Loucy (cell line): ENCODE results near the gene TRIL.
A peak's percentile ranks its signal among the peaks of the same experiment; 100 is the strongest.

Experiments used
- H2AFZ ChIP-seq: fragments of 200-600 bp; sonication (generic); 2 replicates; pipeline ENCODE4 v1.6.0; 2016; ENCODE audit warnings: antibody characterized with exemption, mild to moderate bottlenecking, low read length, moderate library complexity
- H3F3A ChIP-seq: fragments of 200-600 bp; 2 replicates; pipeline ENCODE4 v1.6.0; 2016; ENCODE audit warnings: antibody characterized with exemption, low read depth, mild to moderate bottlenecking
- H3K27me3 ChIP-seq: fragments of 200-600 bp; sonication (generic); 2 replicates; pipeline ENCODE4 v1.6.1; 2014; ENCODE audit warnings: low read length, mild to moderate bottlenecking; ENCODE audit not compliant: insufficient read depth, poor library complexity, severe bottlenecking
- H3K36me3 ChIP-seq: fragments of 200-600 bp; sonication (generic); 2 replicates; pipeline ENCODE4 v1.6.1; 2016; ENCODE audit warnings: low read length; ENCODE audit not compliant: insufficient read depth
- H3K4me1 ChIP-seq: fragments of 200-600 bp; sonication (generic); 2 replicates; pipeline ENCODE4 v1.5.1; 2014; ENCODE audit warnings: low read length, mild to moderate bottlenecking; ENCODE audit not compliant: insufficient read depth, poor library complexity, severe bottlenecking
- H3K4me2 ChIP-seq: fragments of 200-600 bp; sonication (generic); 2 replicates; pipeline ENCODE4 v1.6.0; 2014; ENCODE audit warnings: antibody characterized with exemption, low read length, low read depth, mild to moderate bottlenecking; ENCODE audit not compliant: poor library complexity, severe bottlenecking
- H3K4me3 ChIP-seq: fragments of 200-600 bp; sonication (generic); 2 replicates; pipeline ENCODE4 v1.5.1; 2014; ENCODE audit warnings: low read length, mild to moderate bottlenecking, mixed read lengths; ENCODE audit not compliant: poor library complexity, severe bottlenecking
- H3K79me2 ChIP-seq: fragments of 200-600 bp; sonication (generic); 2 replicates; pipeline ENCODE4 v1.6.1; 2014; ENCODE audit warnings: low read length; ENCODE audit not compliant: insufficient read depth
- H3K9ac ChIP-seq: fragments of 200-600 bp; sonication (generic); 2 replicates; pipeline ENCODE4 v1.6.0; 2014; ENCODE audit warnings: mild to moderate bottlenecking, low read depth, low read length, moderate library complexity; ENCODE audit not compliant: poor library complexity, severe bottlenecking
- H3K9me2 ChIP-seq: fragments of 200-600 bp; sonication (generic); replicated peaks from 2 replicates; pipeline ENCODE4 v1.6.1; 2016; ENCODE audit warnings: low read depth, low read length, mixed read lengths
- H3K9me3 ChIP-seq: fragments of 200-600 bp; sonication (generic); 2 replicates; pipeline ENCODE4 v1.6.1; 2014; ENCODE audit warnings: mild to moderate bottlenecking, antibody characterized with exemption, low read length, low read depth; ENCODE audit not compliant: insufficient read depth
- H4K20me1 ChIP-seq: fragments of 200-600 bp; sonication (generic); 2 replicates; pipeline ENCODE4 v1.6.0; 2014; ENCODE audit warnings: antibody characterized with exemption, low read length, mild to moderate bottlenecking; ENCODE audit not compliant: insufficient read depth, poor library complexity, severe bottlenecking
- CTCF ChIP-seq: fragments of 200-600 bp; sonication (generic); conservative IDR thresholded peaks from 2 replicates; pipeline ENCODE4 v1.5.1; 2014; ENCODE audit warnings: mild to moderate bottlenecking, antibody characterized with exemption, low read length
- EZH2phosphoT487 ChIP-seq: fragments of 200-600 bp; IDR thresholded peaks from 2 replicates; pipeline ENCODE4 v1.6.1; 2018; ENCODE audit warnings: antibody characterized with exemption, mild to moderate bottlenecking, moderate library complexity, borderline replicate concordance

Gene TRIL

GRCh38 chr7:28984631-28985030, 26.5 kb upstream of the TRIL start:
- Histone ChIP-seq H3K9me2 (no peaks in the 10 kb centered on the region), H3F3A (no peaks in the 10 kb centered on the region), H3K4me1 (peaks cover 13% of the 10 kb centered on the region), H3K9me3 (no peaks in the 10 kb centered on the region), H3K79me2 (no peaks in the 10 kb centered on the region), H2AFZ (peak overlapping the region; percentile 58; the same call in 1 of the 2 replicates), H3K9ac (no peak overlapping the region), H3K4me3 (no peak overlapping the region), H3K4me2 (peak overlapping the region; percentile 19), H3K36me3 (no peaks in the 10 kb centered on the region), H3K27me3 (no peaks in the 10 kb centered on the region), H4K20me1 (no peaks in the 10 kb centered on the region)
- TF ChIP-seq CTCF, result no peak
- no peak for TF ChIP-seq EZH2phosphoT487

- Histone ChIP-seq H3K79me2 (no peaks in the 10 kb centered on the region), H4K20me1 (no peaks in the 10 kb centered on the region), H3K9ac (no peak overlapping the region), H3K36me3 (no peaks in the 10 kb centered on the region), H3K9me3 (no peaks in the 10 kb centered on the region), H3K4me1 (peaks cover 13% of the 10 kb centered on the region), H3K9me2 (no peaks in the 10 kb centered on the region), H2AFZ (peak overlapping the region; percentile 58; the same call in 1 of the 2 replicates), H3K4me3 (no peak overlapping the region), H3K4me2 (peak overlapping the region; percentile 19), H3F3A (no peaks in the 10 kb centered on the region), H3K27me3 (no peaks in the 10 kb centered on the region)
- TF ChIP-seq CTCF (no peak), EZH2phosphoT487 (no peak)
Measured at GRCh38 chr7:28984217-28984616, 26.1 kb upstream of the TRIL start.

GRCh38 chr7:28983396-28984190, 25.5 kb upstream of the TRIL start:
- no peak for TF ChIP-seq EZH2phosphoT487
- no peak for TF ChIP-seq CTCF
- H3K27me3 ChIP-seq, result no peaks in the 10 kb centered on the region

More at GRCh38 chr7:28983396-28984190, 25.5 kb upstream of the TRIL start:
- peak overlapping the region; percentile 58; the same call in 1 of the 2 replicates for H2AFZ ChIP-seq
- H3K9me2 ChIP-seq, result no peaks in the 10 kb centered on the region
- no peaks in the 10 kb centered on the region for H4K20me1 ChIP-seq
- H3K79me2 ChIP-seq, result no peaks in the 10 kb centered on the region
- H3K4me1 ChIP-seq, result peaks cover 13% of the 10 kb centered on the region
- H3K9me3 ChIP-seq, result no peaks in the 10 kb centered on the region
- no peak overlapping the region for H3K4me2 ChIP-seq
- H3K36me3 ChIP-seq, result no peaks in the 10 kb centered on the region
- H3K9ac ChIP-seq, result no peak overlapping the region
- H3K4me3 ChIP-seq, result no peak overlapping the region
- no peaks in the 10 kb centered on the region for H3F3A ChIP-seq
